DOHH2 (cell line): Measurements from ENCODE around the gene EZR.

Experiments
- H3F3A ChIP-seq: fragments of 200-600 bp; sonication (generic), shearing (Covaris generic); 2 replicates; pipeline ENCODE4 v1.6.0; 2016; ENCODE audit warnings: antibody characterized with exemption, mild to moderate bottlenecking; ENCODE audit not compliant: control insufficient read depth, insufficient read depth
- H3K27ac ChIP-seq: fragments of 200-600 bp; sonication (generic); 2 replicates; pipeline ENCODE4 v1.5.1; 2014; ENCODE audit warnings: low read depth, mild to moderate bottlenecking, low read length, moderate library complexity
- H3K27me3 ChIP-seq: fragments of 200-600 bp; sonication (generic); 2 replicates; pipeline ENCODE4 v1.6.1; 2014; ENCODE audit warnings: mild to moderate bottlenecking, low read length, mixed read lengths; ENCODE audit not compliant: control insufficient read depth
- H3K36me3 ChIP-seq: fragments of 200-600 bp; sonication (generic); 2 replicates; pipeline ENCODE4 v1.6.1; 2014; ENCODE audit warnings: mild to moderate bottlenecking, low read length, moderate library complexity, mixed read lengths; ENCODE audit not compliant: control insufficient read depth
- H3K4me1 ChIP-seq: fragments of 200-600 bp; sonication (generic); 2 replicates; pipeline ENCODE4 v1.6.1; 2014; ENCODE audit warnings: mild to moderate bottlenecking, low read length, mixed read lengths; ENCODE audit not compliant: control insufficient read depth
- H3K4me2 ChIP-seq: fragments of 200-600 bp; sonication (generic); 2 replicates; pipeline ENCODE4 v1.6.0; 2014; ENCODE audit warnings: mild to moderate bottlenecking, low read length, moderate library complexity
- H3K4me3 ChIP-seq: fragments of 200-600 bp; sonication (generic); 2 replicates; pipeline ENCODE4 v1.5.1; 2014; ENCODE audit warnings: mild to moderate bottlenecking, low read length, mixed read lengths
- H3K79me2 ChIP-seq: fragments of 200-600 bp; sonication (generic); 2 replicates; pipeline ENCODE4 v1.6.1; 2014; ENCODE audit warnings: mild to moderate bottlenecking, low read length, mixed read lengths; ENCODE audit not compliant: control insufficient read depth
- H3K9me2 ChIP-seq: fragments of 200-600 bp; sonication (generic); replicated peaks from 2 replicates; pipeline ENCODE4 v1.6.1; 2014; ENCODE audit warnings: mild to moderate bottlenecking, low read length, mixed read lengths; ENCODE audit not compliant: control insufficient read depth
- H3K9me3 ChIP-seq: fragments of 200-600 bp; sonication (generic); 2 replicates; pipeline ENCODE4 v1.6.1; 2014; ENCODE audit warnings: antibody characterized with exemption, low read length, mixed read lengths; ENCODE audit not compliant: control insufficient read depth, insufficient read depth
- H4K20me1 ChIP-seq: fragments of 200-600 bp; sonication (generic); 2 replicates; pipeline ENCODE4 v1.6.0; 2014; ENCODE audit warnings: low read depth, mild to moderate bottlenecking, antibody characterized with exemption, low read length, moderate library complexity; ENCODE audit not compliant: control insufficient read depth, insufficient read depth
- CTCF ChIP-seq: fragments of 200-600 bp; sonication (generic); IDR thresholded peaks from one replicate; pipeline ENCODE4 v1.5.1; 2014; ENCODE audit warnings: antibody characterized with exemption, mild to moderate bottlenecking, low read depth, low read length; ENCODE audit not compliant: poor library complexity, severe bottlenecking
- EZH2phosphoT487 ChIP-seq: fragments of 200-600 bp; sonication (generic); IDR thresholded peaks from 2 replicates; pipeline ENCODE4 v1.6.1; 2017; ENCODE audit warnings: borderline replicate concordance, mild to moderate bottlenecking, antibody characterized with exemption, low read length, moderate library complexity, mixed read lengths

Gene EZR

GRCh38 chr6:158769234-158769770 is 49.9 kb downstream of the EZR start:
- Histone ChIP-seq H3K4me1 (no peaks in the 10 kb centered on the region), H3F3A (peaks cover 59% of the 10 kb centered on the region), H3K27ac (no peak overlapping the region), H3K36me3 (peaks cover 99% of the 10 kb centered on the region), H3K27me3 (no peaks in the 10 kb centered on the region), H3K4me3 (no peak overlapping the region), H3K79me2 (peaks cover 7% of the 10 kb centered on the region; the same call in 1 of the 2 replicates), H3K9me3 (no peaks in the 10 kb centered on the region), H3K4me2 (no peak overlapping the region), H4K20me1 (peaks cover 33% of the 10 kb centered on the region), H3K9me2 (no peaks in the 10 kb centered on the region)
- no peak for TF ChIP-seq CTCF
- no peak for TF ChIP-seq EZH2phosphoT487

- no peaks in the 10 kb centered on the region for H3K4me1 ChIP-seq
- H3K79me2 ChIP-seq = no peaks in the 10 kb centered on the region; the same call in 1 of the 2 replicates
- no peak overlapping the region for H3K4me2 ChIP-seq
- no peak overlapping the region for H3K27ac ChIP-seq
- H3K27me3 ChIP-seq = no peaks in the 10 kb centered on the region
- no peaks in the 10 kb centered on the region for H3K9me3 ChIP-seq
- H3K36me3 ChIP-seq = peaks cover 91% of the 10 kb centered on the region
- peaks cover 62% of the 10 kb centered on the region for H3F3A ChIP-seq
- no peaks in the 10 kb centered on the region for H3K9me2 ChIP-seq
- peaks cover 26% of the 10 kb centered on the region for H4K20me1 ChIP-seq
- no peak overlapping the region for H3K4me3 ChIP-seq
- TF ChIP-seq EZH2phosphoT487 (no peak), CTCF (no peak)
These were observed 50.7 kb downstream of the EZR start for GRCh38 chr6:158768436-158768835.

GRCh38 chr6:158767709-158768108 is 51.5 kb downstream of the EZR start:
- no peaks in the 10 kb centered on the region for H3K4me1 ChIP-seq
- peaks cover 69% of the 10 kb centered on the region for H3F3A ChIP-seq

More at GRCh38 chr6:158767709-158768108, 51.5 kb downstream of the EZR start:
- H4K20me1 ChIP-seq = peaks cover 19% of the 10 kb centered on the region
- no peaks in the 10 kb centered on the region for H3K9me3 ChIP-seq
- TF ChIP-seq CTCF = no peak
- no peak for TF ChIP-seq EZH2phosphoT487
- no peak overlapping the region for H3K4me2 ChIP-seq
- no peaks in the 10 kb centered on the region for H3K27me3 ChIP-seq
- peaks cover 84% of the 10 kb centered on the region for H3K36me3 ChIP-seq
- no peak overlapping the region for H3K27ac ChIP-seq
- no peaks in the 10 kb centered on the region for H3K79me2 ChIP-seq
- no peaks in the 10 kb centered on the region for H3K9me2 ChIP-seq
- no peak overlapping the region for H3K4me3 ChIP-seq
